PC-3 (cell line): Measurements from ENCODE around the gene MAPK1. TPM values are rescaled to one million over a fixed set of nuclear protein-coding genes. Genes with fewer than 3 reads are reported as not detected.

Source experiments
- ATAC-seq: fragments of 200-7000 bp; cut with Tn5 transposase; 2 replicates; pipeline ENCODE4 v1.9.1; 2020; ENCODE audit warnings: mild to moderate bottlenecking, moderate library complexity
- BruUV-seq: library from RNA; stranded (reverse); fragments of 400-500 nt; replicated peaks from 2 replicates; lab custom pipeline; 2021; lab: Mats Ljungman, UMichigan
- CTCF ChIA-PET: fragments of 300-600 bp; sonication (Branson Sonifier 250); formaldehyde crosslinking; loops from one replicate; lab custom pipeline; 2022; ENCODE audit warnings: antibody characterized with exemption; lab: Charles Lee
- POLR2A ChIA-PET: fragments of 300-600 bp; sonication (Branson Sonifier 250); formaldehyde crosslinking; loops from one replicate; lab custom pipeline; 2022; ENCODE audit warnings: antibody characterized with exemption; ENCODE audit not compliant: unreplicated experiment; lab: Charles Lee
- DNase-seq: peaks from one replicate; pipeline ENCODE4 v3.0.0-alpha.2; 2015
- H2AFZ ChIP-seq: fragments of 300-600 bp; sonication (generic); 2 replicates; pipeline ENCODE4 v1.6.0; 2016; ENCODE audit warnings: antibody characterized with exemption, low read length
- H3F3A ChIP-seq: fragments of 300-600 bp; sonication (generic); one replicate; pipeline ENCODE4 v1.6.0; 2017; ENCODE audit warnings: antibody characterized with exemption, low read length, control low read depth, mild to moderate bottlenecking; ENCODE audit not compliant: unreplicated experiment
- H3K27ac ChIP-seq: fragments of 300-600 bp; sonication (generic); 2 replicates; pipeline ENCODE4 v1.5.1; 2016; ENCODE audit warnings: mild to moderate bottlenecking, low read length
- H3K27me3 ChIP-seq: fragments of 300-600 bp; sonication (generic); 2 replicates; pipeline ENCODE4 v1.6.1; 2016; ENCODE audit warnings: low read length, mixed read lengths
- H3K36me3 ChIP-seq: fragments of 300-600 bp; sonication (generic); 2 replicates; pipeline ENCODE4 v1.6.1; 2016; ENCODE audit warnings: low read depth, mixed run types, low read length, mixed read lengths
- H3K4me1 ChIP-seq: fragments of 300-600 bp; sonication (generic); 2 replicates; pipeline ENCODE4 v1.5.1; 2016; ENCODE audit warnings: low read length; ENCODE audit not compliant: insufficient read depth
- H3K4me2 ChIP-seq: fragments of 300-600 bp; sonication (generic); 2 replicates; pipeline ENCODE4 v1.6.0; 2016; ENCODE audit warnings: low read length
- H3K4me3 ChIP-seq: fragments of 300-600 bp; sonication (generic); 2 replicates; pipeline ENCODE4 v1.5.1; 2016; ENCODE audit warnings: mild to moderate bottlenecking, low read length, mixed read lengths
- H3K79me2 ChIP-seq: fragments of 300-600 bp; sonication (generic); 2 replicates; pipeline ENCODE4 v1.6.1; 2017; ENCODE audit warnings: low read length, mixed read lengths
- H3K9ac ChIP-seq: fragments of 300-600 bp; sonication (generic); 2 replicates; pipeline ENCODE4 v1.6.0; 2016; ENCODE audit warnings: mild to moderate bottlenecking, low read length
- H3K9me2 ChIP-seq: fragments of 300-600 bp; sonication (generic); replicated peaks from 2 replicates; pipeline ENCODE4 v1.6.1; 2016; ENCODE audit warnings: mixed run types, low read length, mixed read lengths
- H3K9me3 ChIP-seq: fragments of 300-600 bp; sonication (generic); 2 replicates; pipeline ENCODE4 v1.6.1; 2016; ENCODE audit warnings: low read length, mixed read lengths
- H4K20me1 ChIP-seq: fragments of 300-600 bp; sonication (generic); 2 replicates; pipeline ENCODE4 v1.6.1; 2016; ENCODE audit warnings: low read length, mixed read lengths
- CTCF ChIP-seq: fragments of 300-600 bp; sonication (generic); conservative IDR thresholded peaks from 2 replicates; pipeline ENCODE4 v1.5.1; 2017; ENCODE audit warnings: antibody characterized with exemption, low read depth, mild to moderate bottlenecking, low read length
- EZH2 ChIP-seq: fragments of 300-600 bp; sonication (generic); IDR thresholded peaks from one replicate; pipeline ENCODE4 v1.6.1; 2017; ENCODE audit warnings: antibody characterized with exemption, mild to moderate bottlenecking, low read length; ENCODE audit not compliant: unreplicated experiment
- EZH2phosphoT487 ChIP-seq: fragments of 300-600 bp; sonication (generic); IDR thresholded peaks from 2 replicates; pipeline ENCODE4 v1.6.1; 2018; ENCODE audit warnings: mild to moderate bottlenecking, antibody characterized with exemption, low read length, borderline replicate concordance
- intact Hi-C: fragments of 100-400 bp; cut with micrococcal nuclease; formaldehyde crosslinking; loops from 2 replicates; pipeline ENCODE4 v1.9.0; 2023
- total RNA-seq: library from RNA; depleted of rRNA; stranded (reverse); fragments of >200 nt; gene quantifications from 2 replicates; pipeline ENCODE4 v1.2.3, GENCODE V29; 2014; rRNA removed

MAPK1 gene
- total RNA-seq, 1 experiment from 2014 or later: 25.1 TPM

GRCh38 chr22:21709688-21710087 is 157.8 kb downstream of the MAPK1 start:
- H3K9me2 ChIP-seq: no peaks in the 10 kb centered on the region
- intact Hi-C loops: no loop called here
- H3K4me3 ChIP-seq: no peak overlapping the region
- no peak overlapping the region for H3K27ac ChIP-seq
- BruUV-seq: no TSS peak
- peaks cover 25% of the 10 kb centered on the region for H3K4me1 ChIP-seq
- DNase-seq: no peak
- no peak overlapping the region for H3K9ac ChIP-seq
- no peaks in the 10 kb centered on the region for H3F3A ChIP-seq
- CTCF ChIA-PET: no interaction called here
- TF ChIP-seq CTCF (no peak), EZH2 (no peak), EZH2phosphoT487 (no peak)
- H4K20me1 ChIP-seq: no peaks in the 10 kb centered on the region
- no peaks in the 10 kb centered on the region for H3K27me3 ChIP-seq
- no peaks in the 10 kb centered on the region for H3K79me2 ChIP-seq
- POLR2A ChIA-PET: no interaction called here
- no peak for ATAC-seq
- H3K36me3 ChIP-seq: no peaks in the 10 kb centered on the region
- no peaks in the 10 kb centered on the region for H3K9me3 ChIP-seq
- H3K4me2 ChIP-seq: peak overlapping the region; percentile 44
- no peak overlapping the region for H2AFZ ChIP-seq

GRCh38 chr22:21708960-21709359 is 158.5 kb downstream of the MAPK1 start:
- Histone ChIP-seq H3K4me2 (no peak overlapping the region), H3K27me3 (no peaks in the 10 kb centered on the region), H3K9me2 (no peaks in the 10 kb centered on the region), H4K20me1 (no peaks in the 10 kb centered on the region), H3K27ac (no peak overlapping the region), H3K36me3 (no peaks in the 10 kb centered on the region), H3F3A (no peaks in the 10 kb centered on the region), H3K9me3 (no peaks in the 10 kb centered on the region), H3K4me3 (no peak overlapping the region), H3K79me2 (no peaks in the 10 kb centered on the region), H2AFZ (no peak overlapping the region), H3K9ac (no peak overlapping the region), H3K4me1 (peaks cover 23% of the 10 kb centered on the region)
- ChIA-PET POLR2A (no interaction called here), CTCF (no interaction called here)
- TF ChIP-seq CTCF: no peak
- no peak for TF ChIP-seq EZH2
- no peak for TF ChIP-seq EZH2phosphoT487
- intact Hi-C loops: no loop called here
- ATAC-seq (no peak), DNase-seq (no peak)
- BruUV-seq: no TSS peak

- no peaks in the 10 kb centered on the region for H3K79me2 ChIP-seq
- no peak overlapping the region for H3K4me3 ChIP-seq
- H2AFZ ChIP-seq: no peak overlapping the region
- no peak overlapping the region for H3K4me2 ChIP-seq
- BruUV-seq: no TSS peak
- H3K27ac ChIP-seq: no peak overlapping the region
- CTCF ChIA-PET: no interaction called here
- no peaks in the 10 kb centered on the region for H3K9me3 ChIP-seq
- peaks cover 11% of the 10 kb centered on the region for H3K4me1 ChIP-seq
- no peaks in the 10 kb centered on the region for H3K36me3 ChIP-seq
- H3K9me2 ChIP-seq: no peaks in the 10 kb centered on the region
- TF ChIP-seq CTCF (no peak), EZH2phosphoT487 (no peak), EZH2 (no peak)
- no peaks in the 10 kb centered on the region for H3F3A ChIP-seq
- no peak overlapping the region for H3K9ac ChIP-seq
- POLR2A ChIA-PET: interaction anchor here (0.6 kb wide), 2 partner anchors 9 to 64 kb away, joined by 10 to 14 read pairs; no protein-coding TSS in a partner anchor
- no peak for ATAC-seq
- no peaks in the 10 kb centered on the region for H4K20me1 ChIP-seq
- no peak for DNase-seq
- no peaks in the 10 kb centered on the region for H3K27me3 ChIP-seq
- intact Hi-C loops: no loop called here
Measured at GRCh38 chr22:21707677-21708076, 159.8 kb downstream of the MAPK1 start.

Other genes starting within 250 kb of the MAPK1 start
- 79.4 and 122 TPM in 2 replicates for gene YDJC, start 237.6 kb downstream of the MAPK1 start, total RNA-seq
- gene CCDC116, start 234.9 kb downstream of the MAPK1 start, total RNA-seq: not detected in 2 replicates
- 180 and 214 TPM in 2 replicates for gene SDF2L1, start 225.3 kb downstream of the MAPK1 start, total RNA-seq
- gene PPIL2, start 201.6 kb downstream of the MAPK1 start, total RNA-seq: 32.3 and 33.7 TPM in 2 replicates
- gene YPEL1, start 131.9 kb downstream of the MAPK1 start, total RNA-seq: 0.23 and 3.2 TPM in 2 replicates
- gene PPM1F, start 85.2 kb upstream of the MAPK1 start, total RNA-seq: 40.4 and 46.2 TPM in 2 replicates
- gene TOP3B, start 115.1 kb upstream of the MAPK1 start, total RNA-seq: 42.4 and 44.5 TPM in 2 replicates